ENCODE data around the gene RGS9. TPM values are rescaled to one million over a fixed set of nuclear protein-coding genes. Genes with fewer than 3 reads are reported as not detected.

RGS9 gene
- total and polyA plus RNA-seq, 10 of the 15 experiments (the other 5 are each of a cell fraction or from before 2014, with no cell fraction given): 1.1 to 10.6 (median 5.6) TPM

GRCh38 chr17:65102788-65103187 lies 34.4 kb upstream of the RGS9 start:
- Histone ChIP-seq H3K36me3 (ENCODE audit: control insufficient read depth in 2 of 2, insufficient read depth in 2 of 2, low read length in 1 of 2) (no peaks in the 10 kb centered on the region), H3K79me2 (ENCODE audit: control insufficient read depth, insufficient read depth, low read length) (no peaks in the 10 kb centered on the region), H3K9ac (ENCODE audit: control insufficient read depth, insufficient read depth, low read length) (no peak overlapping the region), H3K9me3 (replicated peaks; ENCODE audit: control insufficient read depth, insufficient read depth, low read length) (no peaks in the 10 kb centered on the region), H2AFZ (ENCODE audit: control insufficient read depth, low read depth, low read length) (no peak overlapping the region), H3K4me3 (no peak overlapping the region), H3K27me3 (replicated peaks in 1 of 2; ENCODE audit: control insufficient read depth in 2 of 2, insufficient read depth in 2 of 2, low read length in 1 of 2) (no peaks in the 10 kb centered on the region), H3K27ac (ENCODE audit: control insufficient read depth, insufficient read depth) (no peak overlapping the region), H4K20me1 (ENCODE audit: control insufficient read depth, insufficient read depth) (no peaks in the 10 kb centered on the region), H3K4me1 (ENCODE audit: control insufficient read depth, insufficient read depth, low read length) (peaks cover 12% of the 10 kb centered on the region), H3K4me2 (ENCODE audit: control insufficient read depth, insufficient read depth) (no peak overlapping the region)
- intact Hi-C loops (cut with micrococcal nuclease; ENCODE audit: unreplicated experiment) (no loop called here), in situ Hi-C loops (cut with MboI) (loop anchor here (5.0 kb wide), 1 partner anchor 140 kb away; no protein-coding TSS in a partner anchor)
- POLR2A ChIA-PET: interaction anchor here (0.6 kb wide), 1 partner anchor 25 kb away, joined by 7 read pairs; no protein-coding TSS in a partner anchor
- CTCF ChIA-PET: interaction anchor here (1.2 to 4.0 kb wide), 3 partner anchors 95 to 162 kb away, joined by 3 to 21 read pairs (median 5); no protein-coding TSS in a partner anchor
- DNase-seq (ENCODE audit: low read depth, low spot score) (no peak), ATAC-seq (no peak), FAIRE-seq (no peak)
- WGBS (ENCODE audit: insufficient coverage, insufficient replicate concordance, low lambda C conversion rate, missing lambda C conversion rate): 75% methylated on average over 5 of the region's 5 CpGs
- RAD21 ChIA-PET (ENCODE audit: unreplicated experiment): interaction anchor here (0.9 to 4.0 kb wide), 2 partner anchors 81 to 94 kb away, joined by 3 to 21 read pairs; no protein-coding TSS in a partner anchor
- SMC1A ChIA-PET (ENCODE audit: uncharacterized antibody, unreplicated experiment): interaction anchor here (6.4 kb wide), 1 partner anchor 139 kb away, joined by 60 read pairs; no protein-coding TSS in a partner anchor
- BruUV-seq (replicated peaks): no TSS peak
- TF ChIP-seq NFYB (IDR thresholded peaks at IDR 0.05; ENCODE audit: insufficient read depth, low read depth, low read length): no peak
- no peak for TF ChIP-seq MXI1 (IDR thresholded peaks at IDR 0.05; ENCODE audit: low read depth, low read length)
- TF ChIP-seq RB1 (IDR thresholded peaks at IDR 0.05; ENCODE audit: borderline replicate concordance): no peak
- no peak for TF ChIP-seq TCF3 (IDR thresholded peaks at IDR 0.05; ENCODE audit: borderline replicate concordance, insufficient read depth, low read depth, low read length)
- no peak for TF ChIP-seq NRF1 (conservative IDR thresholded peaks at IDR 0.05; ENCODE audit: low read depth, low read length)
- TF ChIP-seq ELK1 (IDR thresholded peaks at IDR 0.05; ENCODE audit: low read depth, low read length): no peak
- no peak for TF ChIP-seq NR2C2 (IDR thresholded peaks at IDR 0.05; ENCODE audit: borderline replicate concordance, control insufficient read depth, insufficient read length, low read depth)
- TF ChIP-seq, protein P1, sequence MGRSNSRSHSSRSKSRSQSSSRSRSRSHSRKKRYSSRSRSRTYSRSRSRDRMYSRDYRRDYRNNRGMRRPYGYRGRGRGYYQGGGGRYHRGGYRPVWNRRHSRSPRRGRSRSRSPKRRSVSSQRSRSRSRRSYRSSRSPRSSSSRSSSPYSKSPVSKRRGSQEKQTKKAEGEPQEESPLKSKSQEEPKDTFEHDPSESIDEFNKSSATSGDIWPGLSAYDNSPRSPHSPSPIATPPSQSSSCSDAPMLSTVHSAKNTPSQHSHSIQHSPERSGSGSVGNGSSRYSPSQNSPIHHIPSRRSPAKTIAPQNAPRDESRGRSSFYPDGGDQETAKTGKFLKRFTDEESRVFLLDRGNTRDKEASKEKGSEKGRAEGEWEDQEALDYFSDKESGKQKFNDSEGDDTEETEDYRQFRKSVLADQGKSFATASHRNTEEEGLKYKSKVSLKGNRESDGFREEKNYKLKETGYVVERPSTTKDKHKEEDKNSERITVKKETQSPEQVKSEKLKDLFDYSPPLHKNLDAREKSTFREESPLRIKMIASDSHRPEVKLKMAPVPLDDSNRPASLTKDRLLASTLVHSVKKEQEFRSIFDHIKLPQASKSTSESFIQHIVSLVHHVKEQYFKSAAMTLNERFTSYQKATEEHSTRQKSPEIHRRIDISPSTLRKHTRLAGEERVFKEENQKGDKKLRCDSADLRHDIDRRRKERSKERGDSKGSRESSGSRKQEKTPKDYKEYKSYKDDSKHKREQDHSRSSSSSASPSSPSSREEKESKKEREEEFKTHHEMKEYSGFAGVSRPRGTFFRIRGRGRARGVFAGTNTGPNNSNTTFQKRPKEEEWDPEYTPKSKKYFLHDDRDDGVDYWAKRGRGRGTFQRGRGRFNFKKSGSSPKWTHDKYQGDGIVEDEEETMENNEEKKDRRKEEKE (IDR thresholded peaks at IDR 0.05): no peak
- TF ChIP-seq PAX8 (IDR thresholded peaks at IDR 0.05): no peak
- TF ChIP-seq IKZF1 (conservative IDR thresholded peaks at IDR 0.05): no peak
- TF ChIP-seq ZNF622 (IDR thresholded peaks at IDR 0.05): no peak
- TF ChIP-seq ZBTB40 (IDR thresholded peaks at IDR 0.05; ENCODE audit: borderline replicate concordance): no peak
- TF ChIP-seq KLF5 (IDR thresholded peaks at IDR 0.05; ENCODE audit: partially characterized antibody): no peak
- no peak for TF ChIP-seq ZNF274 (IDR thresholded peaks at IDR 0.05; ENCODE audit: insufficient read depth, insufficient read length)
- no peak for TF ChIP-seq SPI1 (IDR thresholded peaks at IDR 0.05; ENCODE audit: borderline replicate concordance, insufficient read depth, low read depth, low read length)
- no peak for TF ChIP-seq ETV6 (conservative IDR thresholded peaks at IDR 0.05 in 1 of 2, IDR thresholded peaks at IDR 0.05 in 1 of 2; ENCODE audit: borderline replicate concordance in 1 of 2, low read depth in 1 of 2)

All from GM12878 (cell line).